ENCODE data around the gene SNTG2.

GRCh38 chr2:1115843-1116539 lies 165.3 kb downstream of the SNTG2 start:
- TF ChIP-seq RARB (CRISPR knock-in tag; IDR thresholded peaks at IDR 0.05) (no peak), ZFP3 (CRISPR knock-in tag; IDR thresholded peaks at IDR 0.05) (no peak), ZNF8 (CRISPR knock-in tag; IDR thresholded peaks at IDR 0.05) (no peak), TCF4 (CRISPR knock-in tag; IDR thresholded peaks at IDR 0.05; ENCODE audit: borderline replicate concordance) (no peak), CSRNP3 (CRISPR knock-in tag; IDR thresholded peaks at IDR 0.05) (no peak), ARNTL (CRISPR knock-in tag; IDR thresholded peaks at IDR 0.05; ENCODE audit: borderline replicate concordance, low read depth) (no peak), CREB5 (CRISPR knock-in tag; IDR thresholded peaks at IDR 0.05; ENCODE audit: low read depth) (no peak), PPARA (CRISPR knock-in tag; IDR thresholded peaks at IDR 0.05; ENCODE audit: borderline replicate concordance) (no peak)
- TF ChIP-seq, protein P1, sequence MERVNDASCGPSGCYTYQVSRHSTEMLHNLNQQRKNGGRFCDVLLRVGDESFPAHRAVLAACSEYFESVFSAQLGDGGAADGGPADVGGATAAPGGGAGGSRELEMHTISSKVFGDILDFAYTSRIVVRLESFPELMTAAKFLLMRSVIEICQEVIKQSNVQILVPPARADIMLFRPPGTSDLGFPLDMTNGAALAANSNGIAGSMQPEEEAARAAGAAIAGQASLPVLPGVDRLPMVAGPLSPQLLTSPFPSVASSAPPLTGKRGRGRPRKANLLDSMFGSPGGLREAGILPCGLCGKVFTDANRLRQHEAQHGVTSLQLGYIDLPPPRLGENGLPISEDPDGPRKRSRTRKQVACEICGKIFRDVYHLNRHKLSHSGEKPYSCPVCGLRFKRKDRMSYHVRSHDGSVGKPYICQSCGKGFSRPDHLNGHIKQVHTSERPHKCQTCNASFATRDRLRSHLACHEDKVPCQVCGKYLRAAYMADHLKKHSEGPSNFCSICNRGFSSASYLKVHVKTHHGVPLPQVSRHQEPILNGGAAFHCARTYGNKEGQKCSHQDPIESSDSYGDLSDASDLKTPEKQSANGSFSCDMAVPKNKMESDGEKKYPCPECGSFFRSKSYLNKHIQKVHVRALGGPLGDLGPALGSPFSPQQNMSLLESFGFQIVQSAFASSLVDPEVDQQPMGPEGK (CRISPR knock-in tag; IDR thresholded peaks at IDR 0.05; ENCODE audit: borderline replicate concordance): no peak
